Activated CD8-positive, alpha-beta memory T cell treated with anti-CD3 and anti-CD28 coated beads, Interleukin-2, amount 50 U/mL, for 1 hour (primary cell): Measurements from ENCODE around the gene KHDC3L.

Experiments used
- DNase-seq: peaks from one replicate; pipeline ENCODE4 v3.0.0-alpha.2; 2020; ENCODE audit errors: extremely low read depth

Gene KHDC3L, protein sequence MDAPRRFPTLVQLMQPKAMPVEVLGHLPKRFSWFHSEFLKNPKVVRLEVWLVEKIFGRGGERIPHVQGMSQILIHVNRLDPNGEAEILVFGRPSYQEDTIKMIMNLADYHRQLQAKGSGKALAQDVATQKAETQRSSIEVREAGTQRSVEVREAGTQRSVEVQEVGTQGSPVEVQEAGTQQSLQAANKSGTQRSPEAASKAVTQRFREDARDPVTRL

DNA sequence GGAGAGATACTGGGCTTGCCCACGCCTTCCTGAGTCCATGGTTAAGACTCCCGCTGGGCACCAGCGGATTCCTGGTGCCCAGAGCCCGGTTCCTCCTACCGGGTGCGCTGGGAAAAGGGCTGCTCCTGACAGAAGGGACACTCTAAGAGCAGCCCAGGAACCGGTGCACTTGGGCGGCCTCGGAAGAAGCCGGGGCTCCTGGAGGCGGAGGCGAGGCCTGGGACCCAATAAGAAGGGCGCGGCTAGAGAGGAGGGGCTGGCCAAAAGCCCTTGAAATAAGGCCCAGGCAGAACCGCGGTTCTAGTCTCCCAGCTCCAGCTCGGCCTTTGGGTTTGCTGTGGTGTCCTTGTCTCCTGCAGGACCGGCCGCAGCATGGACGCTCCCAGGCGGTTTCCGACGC lies at the start of gene KHDC3L:
TSS of gene KHDC3L (plus strand) at position 301 of the 400 bp plus-strand sequence. CDS start at position 373, 72 bp downstream.
- DNase-seq = no peak

GRCh38 chr6:73314577-73315492 lies 47.6 kb upstream of the KHDC3L start:
- DNase-seq = no peak

- DNase-seq = no peak
These were observed 39.1 kb upstream of the KHDC3L start for GRCh38 chr6:73323323-73323722.

GRCh38 chr6:73325656-73326055 lies 36.8 kb upstream of the KHDC3L start:
- DNase-seq = no peak

DNA sequence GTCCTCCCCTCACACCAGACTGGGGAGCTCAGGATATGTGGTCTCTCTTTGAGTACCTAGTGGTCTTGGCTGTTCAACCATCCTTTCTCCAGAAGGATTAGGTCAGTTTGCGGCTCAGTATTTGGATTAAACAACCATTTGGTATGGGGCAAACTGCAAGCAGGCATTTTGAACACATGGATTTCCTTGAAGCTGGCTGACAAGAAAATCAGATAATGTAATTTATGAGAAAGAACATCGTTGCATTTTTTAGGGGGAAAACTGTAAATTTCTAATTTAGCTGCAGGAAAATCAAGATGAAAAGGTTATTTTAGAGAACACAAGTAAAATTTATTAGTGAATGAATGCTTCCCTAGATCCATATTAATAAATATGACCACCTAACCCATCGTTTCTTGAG lies 33.7 kb upstream of the KHDC3L start:
- no peak for DNase-seq

DNA sequence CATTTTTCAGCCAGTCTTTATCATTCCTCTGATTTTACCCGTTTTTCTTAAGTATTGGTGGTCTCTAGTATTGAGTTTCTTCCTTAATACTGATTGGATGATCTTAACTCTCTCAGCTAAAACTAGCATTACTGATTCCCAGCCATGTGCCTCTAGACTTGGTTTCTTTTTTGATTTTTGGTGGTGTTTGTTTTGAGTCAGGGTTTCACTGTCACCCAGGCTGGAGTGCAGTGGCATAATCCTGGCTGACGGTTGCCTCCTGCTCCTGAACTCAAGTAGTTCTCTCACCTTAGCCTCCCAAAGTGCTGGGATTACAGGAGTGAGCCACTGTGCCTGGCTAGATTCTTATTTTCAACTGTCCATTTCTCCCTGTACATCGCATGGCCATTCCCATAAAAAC lies 33.3 kb upstream of the KHDC3L start:
- DNase-seq = no peak

GRCh38 chr6:73339340-73339739 lies 23.1 kb upstream of the KHDC3L start:
- DNase-seq = no peak

- no peak for DNase-seq
These were observed 22.4 kb upstream of the KHDC3L start for GRCh38 chr6:73340048-73340447.

DNA sequence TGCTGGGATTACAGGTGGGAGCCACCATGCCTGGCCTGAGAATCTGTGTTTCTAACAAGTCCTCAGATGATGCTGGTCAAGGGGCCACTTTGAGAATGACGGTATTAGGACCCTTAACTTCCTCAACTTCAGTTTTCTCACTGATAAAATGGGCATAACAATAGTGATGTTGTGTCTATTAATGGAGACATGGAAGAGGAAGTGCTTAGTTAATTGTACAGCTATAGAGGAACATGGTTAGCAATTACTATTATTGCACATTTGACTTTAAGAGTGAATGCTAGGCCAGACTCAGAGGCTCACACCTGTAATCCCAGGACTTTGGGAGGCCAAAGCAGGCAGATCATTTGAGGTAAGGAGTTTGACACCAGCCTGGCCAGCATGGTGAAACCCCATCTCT lies 21.1 kb upstream of the KHDC3L start:
- no peak for DNase-seq

DNA sequence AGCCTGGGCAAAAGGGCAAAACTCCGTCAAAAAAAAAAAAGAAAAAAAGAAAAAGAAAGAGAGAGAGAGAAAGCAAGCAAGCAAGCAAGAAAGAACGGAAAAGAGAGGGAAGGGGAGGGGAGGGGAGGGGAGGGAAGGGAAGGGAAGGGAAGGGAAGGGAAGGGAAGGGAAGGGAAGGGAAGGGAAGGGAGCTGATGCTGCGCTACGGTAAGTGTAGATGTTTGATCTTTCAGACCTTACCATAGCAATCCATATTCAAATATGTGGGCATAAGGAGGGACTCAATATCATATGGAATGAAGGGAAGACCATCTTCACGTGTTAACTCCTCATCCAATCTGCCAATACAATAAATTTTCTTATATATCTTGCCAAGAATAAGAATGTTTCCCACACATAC lies 20.3 kb upstream of the KHDC3L start:
- DNase-seq = no peak

DNA sequence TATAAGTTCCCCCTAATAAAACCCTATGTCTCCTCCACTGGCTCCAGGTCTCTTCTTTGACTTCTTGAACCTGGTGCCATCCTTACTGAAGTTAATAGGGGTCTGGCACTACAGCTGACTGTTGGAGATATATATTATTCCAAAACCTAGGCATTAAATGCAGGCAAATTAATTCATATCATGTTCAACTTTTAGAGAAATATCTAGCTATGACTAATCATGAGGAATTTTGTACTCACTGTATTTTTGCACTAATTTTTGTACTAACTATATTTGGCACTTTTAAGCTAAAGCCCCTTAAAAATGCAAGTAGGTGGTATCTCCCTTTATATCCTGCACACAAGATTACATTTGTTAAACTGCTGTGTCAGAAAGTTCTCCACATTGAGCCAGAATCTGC lies 19.3 kb upstream of the KHDC3L start:
- DNase-seq = no peak

GRCh38 chr6:73348550-73349204 lies 13.8 kb upstream of the KHDC3L start:
- DNase-seq = no peak

GRCh38 chr6:73349311-73349710 lies 13.1 kb upstream of the KHDC3L start:
- DNase-seq = no peak

- DNase-seq = no peak
These were observed 8.5 kb upstream of the KHDC3L start, which contains the start of gene DPPA5 for GRCh38 chr6:73353636-73354593. TSS of gene DPPA5 (minus strand) at chr6:73354276. CDS start at chr6:73354225, 51 bp downstream.

DNA sequence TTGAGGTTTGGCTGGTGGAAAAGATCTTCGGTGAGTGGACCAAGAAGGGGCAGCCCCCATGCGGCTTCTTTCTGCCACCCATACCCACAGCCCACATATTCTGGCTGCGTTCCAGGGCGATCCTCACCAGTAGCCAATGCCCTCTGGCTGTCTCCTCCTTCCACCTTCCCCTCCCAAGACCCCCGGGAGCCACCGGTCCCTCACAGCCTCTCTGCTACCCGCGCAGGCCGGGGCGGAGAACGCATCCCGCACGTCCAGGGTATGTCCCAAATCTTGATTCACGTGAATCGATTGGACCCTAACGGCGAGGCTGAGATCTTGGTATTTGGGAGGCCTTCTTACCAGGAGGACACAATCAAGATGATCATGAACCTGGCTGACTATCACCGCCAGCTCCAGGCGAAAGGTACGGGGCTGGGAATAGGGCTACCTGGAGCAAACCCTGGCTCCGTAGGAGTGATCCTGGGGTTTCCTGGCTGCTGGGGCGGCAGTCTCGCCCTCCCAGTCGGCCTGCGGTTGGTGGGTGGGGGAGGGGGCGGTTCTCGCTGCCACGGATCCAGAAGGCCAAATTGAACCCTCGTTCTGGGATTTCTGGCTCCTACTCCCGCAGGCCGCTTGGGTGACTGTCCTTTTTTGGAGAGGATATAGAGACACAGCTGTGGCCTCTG lies 545 bp downstream of the KHDC3L start:
- DNase-seq = no peak

DNA sequence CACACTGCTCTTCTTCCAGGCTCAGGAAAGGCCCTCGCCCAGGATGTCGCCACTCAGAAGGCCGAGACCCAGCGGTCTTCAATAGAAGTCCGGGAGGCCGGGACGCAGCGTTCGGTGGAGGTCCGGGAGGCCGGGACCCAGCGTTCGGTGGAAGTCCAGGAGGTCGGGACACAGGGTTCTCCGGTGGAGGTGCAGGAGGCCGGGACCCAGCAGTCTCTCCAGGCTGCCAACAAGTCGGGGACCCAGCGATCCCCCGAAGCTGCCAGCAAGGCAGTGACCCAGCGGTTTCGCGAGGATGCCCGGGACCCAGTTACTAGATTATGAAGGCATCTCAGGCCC lies 1.0 kb downstream of the KHDC3L start:
- no peak for DNase-seq

GRCh38 chr6:73364121-73364520 lies 1.7 kb downstream of the KHDC3L start:
- no peak for DNase-seq

- no peak for DNase-seq
These were observed 2.1 kb downstream of the KHDC3L start for GRCh38 chr6:73364549-73364948.

DNA sequence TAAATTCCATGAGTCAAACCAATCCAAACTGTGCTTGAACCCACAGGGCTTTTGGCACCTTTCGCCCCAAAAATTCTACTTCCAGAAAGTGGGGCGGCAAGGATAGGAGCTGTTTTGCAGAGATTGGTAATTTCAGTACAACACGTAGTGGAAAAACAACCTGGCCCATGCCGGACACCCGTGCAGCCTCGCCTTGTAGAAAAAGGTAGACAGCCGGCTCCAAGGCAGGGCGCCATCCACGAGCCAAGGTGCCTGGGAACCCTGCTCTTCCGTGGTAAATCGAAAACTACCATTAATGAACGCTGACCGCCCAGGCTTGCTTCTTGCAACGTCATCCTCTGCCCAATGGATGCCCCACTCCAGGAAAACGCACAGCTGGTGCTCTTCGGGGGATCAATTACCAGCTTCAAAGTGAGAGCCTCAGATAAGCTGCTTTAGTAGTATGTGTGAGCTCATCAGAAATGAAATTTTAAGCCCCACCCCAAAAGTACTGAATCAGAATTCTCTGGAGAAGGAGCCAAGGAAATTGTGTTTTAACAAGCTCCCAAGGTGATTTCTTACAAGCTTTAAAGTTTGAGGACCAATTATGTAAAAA lies 5.4 kb downstream of the KHDC3L start:
- no peak for DNase-seq

- DNase-seq = no peak
These were observed 6.2 kb downstream of the KHDC3L start for GRCh38 chr6:73368675-73369074.

DNA sequence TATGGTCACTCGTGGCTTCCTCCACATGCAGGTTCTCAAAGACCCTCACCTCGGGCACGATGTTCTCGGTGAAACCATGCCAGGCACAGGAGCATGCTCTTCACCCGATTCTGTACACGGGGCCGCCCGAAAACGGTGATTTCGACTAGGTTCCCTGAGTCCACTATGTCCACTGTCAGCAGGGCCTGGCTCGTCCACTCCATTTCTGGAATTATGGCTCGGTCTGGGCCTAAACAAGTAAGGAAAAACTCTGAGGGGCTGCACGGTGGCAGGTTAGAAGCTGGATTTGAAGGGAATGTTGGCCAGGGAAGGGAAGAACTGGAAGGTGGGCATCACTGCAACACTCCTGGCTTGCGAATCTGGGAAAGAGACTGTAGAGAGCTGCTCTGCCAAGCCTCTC lies 6.7 kb downstream of the KHDC3L start:
- no peak for DNase-seq
